CD14-positive monocyte (primary cell): ENCODE data around the gene KCNAB1. TPM values are rescaled to one million over a fixed set of nuclear protein-coding genes. Genes with fewer than 3 reads are reported as not detected.

Experiments
- DNase-seq, 3 donors: peaks; one replicate each; pipeline ENCODE4 v3.0.0-alpha.2; 2011 to 2022
- H2AFZ ChIP-seq: 2 replicates; pipeline ENCODE4 v1.6.0; 2012; ENCODE audit warnings: mild to moderate bottlenecking, low read depth, low read length, inconsistent platforms; ENCODE audit not compliant: insufficient read depth, poor library complexity, severe bottlenecking
- H3K27ac ChIP-seq, 2 donors: 1 replicate in 1 of 2; 2 replicates in 1 of 2; pipeline ENCODE4 v1.5.1; 2012 to 2013; ENCODE audit warnings: low read length in 2 of 2, control low read depth in 1 of 2, inconsistent platforms in 1 of 2, low read depth in 1 of 2, mild to moderate bottlenecking in 1 of 2
- H3K27me3 ChIP-seq, 2 donors: one replicate each; pipeline versions ENCODE4 v1.6.0 to v1.6.1; 2011 to 2013; ENCODE audit warnings: low read length in 2 of 2; ENCODE audit not compliant: control insufficient read depth in 2 of 2, insufficient read depth in 2 of 2
- H3K36me3 ChIP-seq, 2 donors: replicated peaks in 1 of 2; 1 replicate in 1 of 2; 2 replicates in 1 of 2; pipeline versions ENCODE4 v1.5.1 to v1.6.1; 2012 to 2013; ENCODE audit warnings: low read length in 2 of 2, control low read depth in 1 of 2, inconsistent platforms in 1 of 2, mild to moderate bottlenecking in 1 of 2; ENCODE audit not compliant: insufficient read depth in 2 of 2, control insufficient read depth in 1 of 2
- H3K4me1 ChIP-seq, 2 donors: 1 replicate in 1 of 2; 2 replicates in 1 of 2; pipeline versions ENCODE4 v1.5.1 to v1.6.1; 2012 to 2013; ENCODE audit warnings: low read length in 2 of 2, control low read depth in 1 of 2, inconsistent platforms in 1 of 2, mild to moderate bottlenecking in 1 of 2, moderate library complexity in 1 of 2; ENCODE audit not compliant: insufficient read depth in 2 of 2, control insufficient read depth in 1 of 2
- H3K4me2 ChIP-seq: replicated peaks from 2 replicates; pipeline ENCODE3; 2012; ENCODE audit warnings: low read length, moderate library complexity, mild to moderate bottlenecking; ENCODE audit not compliant: poor library complexity, severe bottlenecking; ENCODE audit errors: extremely low read depth
- H3K4me3 ChIP-seq, 3 experiments: fragments of 200-600 bp in 1 of 3; sonication (generic) in 1 of 3; replicated peaks in 1 of 3; 1 replicate in 2 of 3; 2 replicates in 1 of 3; pipeline ENCODE4 v1.5.1; 2011 to 2013; ENCODE audit warnings: low read length in 3 of 3, mild to moderate bottlenecking in 3 of 3, control low read depth in 2 of 3, low read depth in 2 of 3, inconsistent platforms in 1 of 3, moderate library complexity in 1 of 3
- H3K79me2 ChIP-seq: 2 replicates; pipeline ENCODE4 v1.6.0; 2012; ENCODE audit warnings: mild to moderate bottlenecking, control low read depth, inconsistent platforms, low read length, moderate library complexity; ENCODE audit not compliant: insufficient read depth
- H3K9ac ChIP-seq: 2 replicates; pipeline ENCODE4 v1.6.0; 2017; ENCODE audit warnings: low read length, mild to moderate bottlenecking; ENCODE audit not compliant: insufficient read depth, poor library complexity, severe bottlenecking
- H3K9me3 ChIP-seq, 2 donors: replicated peaks in 1 of 2; 1 replicate in 1 of 2; 2 replicates in 1 of 2; pipeline versions ENCODE4 v1.5.1 to v1.6.1; 2012 to 2013; ENCODE audit warnings: low read length in 2 of 2, control low read depth in 1 of 2; ENCODE audit not compliant: control insufficient read depth in 1 of 2, insufficient read depth in 1 of 2
- H4K20me1 ChIP-seq: 2 replicates; pipeline ENCODE4 v1.6.0; 2012; ENCODE audit warnings: mild to moderate bottlenecking, low read length, control low read depth, moderate library complexity; ENCODE audit not compliant: insufficient read depth
- H3K27ac Mint-ChIP-seq, 7 donors: one replicate each; pipeline ENCODE4 v1.8.0; 2020; ENCODE audit warnings: mild to moderate bottlenecking in 7 of 7, mixed read lengths in 7 of 7, moderate library complexity in 6 of 7, inconsistent platforms in 2 of 7
- H3K27me3 Mint-ChIP-seq, 3 donors: one replicate each; pipeline ENCODE4 v1.8.0; 2021 to 2022; ENCODE audit warnings: low read depth in 3 of 3, mild to moderate bottlenecking in 3 of 3, mixed read lengths in 3 of 3, moderate library complexity in 3 of 3, inconsistent platforms in 1 of 3
- H3K36me3 Mint-ChIP-seq, 2 donors: one replicate each; pipeline ENCODE4 v1.8.0; 2020; ENCODE audit warnings: mixed read lengths in 2 of 2, inconsistent platforms in 1 of 2, mild to moderate bottlenecking in 1 of 2
- H3K4me1 Mint-ChIP-seq: one replicate; pipeline ENCODE4 v1.8.0; 2020; ENCODE audit warnings: mild to moderate bottlenecking, mixed read lengths
- H3K4me3 Mint-ChIP-seq, 2 donors: one replicate each; pipeline ENCODE4 v1.8.0; 2020; ENCODE audit warnings: mild to moderate bottlenecking in 2 of 2, mixed read lengths in 2 of 2, moderate library complexity in 1 of 2
- H3K9me3 Mint-ChIP-seq, 7 donors: one replicate each; pipeline ENCODE4 v1.8.0; 2020 to 2022; ENCODE audit warnings: mixed read lengths in 7 of 7, mild to moderate bottlenecking in 6 of 7, moderate library complexity in 6 of 7, inconsistent platforms in 2 of 7
- CTCF ChIP-seq: fragments of 200-600 bp; IDR thresholded peaks from one replicate; pipeline ENCODE4 v1.8.0; 2022; ENCODE audit warnings: antibody characterized with exemption, mild to moderate bottlenecking
- WGBS: methylation state at CpG from one replicate; pipeline ENCODE4 v1.1.5; 2013; ENCODE audit warnings: missing lambda C conversion rate; ENCODE audit not compliant: insufficient coverage; 5-methylcytosine and 5-hydroxymethylcytosine counted together
- intact Hi-C, 2 donors: fragments of 100-400 bp; cut with micrococcal nuclease; formaldehyde crosslinking; loops; one replicate each; pipeline versions ENCODE4 v1.15.0 to v1.15.1; 2023
- polyA plus RNA-seq, 3 donors: library from polyadenylated mRNA; depleted of rRNA in 1 of 3; unstranded in 2 of 3; stranded (reverse) in 1 of 3; fragments of 300-500 nt in 2 of 3; fragments of >200 nt in 1 of 3; fragmentation: Illumina TruSeq in 2 of 3; gene quantifications; 1 replicate in 2 of 3; 2 replicates in 1 of 3; pipeline ENCODE4 v1.2.3, GENCODE V29; 2012 to 2021

Gene KCNAB1
- polyA plus RNA-seq, 3 donors, result 0.08 to 0.14 TPM; not detected in 1

GRCh38 chr3:156166808-156167207, 46.4 kb downstream of the KCNAB1 start:
- Histone ChIP-seq H3K27me3 (no peaks in the 10 kb centered on the region), H3K4me1 (no peaks in the 10 kb centered on the region), H3K4me2 (no peak overlapping the region), H3K27ac (no peak overlapping the region), H2AFZ (no peak overlapping the region), H4K20me1 (no peaks in the 10 kb centered on the region), H3K9me3 (no peaks in the 10 kb centered on the region), H3K79me2 (no peaks in the 10 kb centered on the region), H3K9ac (no peak overlapping the region), H3K36me3 (no peaks in the 10 kb centered on the region), H3K4me3 (no peak overlapping the region)
- no peak overlapping the region for H3K27ac Mint-ChIP-seq
- H3K4me1 Mint-ChIP-seq, result no peaks in the 10 kb centered on the region
- no peak for TF ChIP-seq CTCF
- H3K9me3 Mint-ChIP-seq, result peaks cover 0 to 6% (median 0%) of the 10 kb centered on the region in 7 donors
- H3K27me3 Mint-ChIP-seq, result peaks cover 0 to 4% (median 2%) of the 10 kb centered on the region in 3 donors
- no peak overlapping the region for H3K4me3 Mint-ChIP-seq
- H3K36me3 Mint-ChIP-seq, result no peaks in the 10 kb centered on the region
- 100% methylated on average over 1 of the region's 4 CpGs for whole genome bisulfite sequencing
- intact Hi-C loops, result no loop called here
- DNase-seq, result no peak

GRCh38 chr3:156170571-156170970, 50.2 kb downstream of the KCNAB1 start:
- intact Hi-C loops, result no loop called here
- Histone ChIP-seq H3K9me3 (no peaks in the 10 kb centered on the region), H3K4me2 (no peak overlapping the region), H3K4me3 (no peak overlapping the region), H2AFZ (no peak overlapping the region), H3K27ac (no peak overlapping the region), H3K79me2 (no peaks in the 10 kb centered on the region), H3K4me1 (no peaks in the 10 kb centered on the region), H3K27me3 (no peaks in the 10 kb centered on the region), H3K9ac (no peak overlapping the region), H4K20me1 (no peaks in the 10 kb centered on the region), H3K36me3 (no peaks in the 10 kb centered on the region)
- DNase-seq, result no peak
- no peaks in the 10 kb centered on the region for H3K4me1 Mint-ChIP-seq
- peaks cover 0 to 7% (median 0%) of the 10 kb centered on the region in 7 donors for H3K9me3 Mint-ChIP-seq
- peaks cover 0 to 4% (median 2%) of the 10 kb centered on the region in 3 donors for H3K27me3 Mint-ChIP-seq
- TF ChIP-seq CTCF, result no peak
- no peak overlapping the region for H3K4me3 Mint-ChIP-seq
- no peak overlapping the region for H3K27ac Mint-ChIP-seq
- H3K36me3 Mint-ChIP-seq, result no peaks in the 10 kb centered on the region
